Activated CD4-positive, alpha-beta T cell treated with anti-CD3 and anti-CD28 coated beads, Interleukin-2, amount 10 ng/mL, durations not matched to agents 7 days and 5 days (primary cell): ENCODE measurements around the gene HNRNPD. TPM values are rescaled to one million over a fixed set of nuclear protein-coding genes. Genes with fewer than 3 reads are reported as not detected.
"Not testable (repeated sequence)": the region's sequence is repeated elsewhere in the genome, so short reads cannot be mapped to it uniquely, and the experiment has no call there.

Source experiments
- CTCF ChIA-PET: fragments of 350-600 bp; sonication (Branson Sonifier 250); formaldehyde crosslinking; loops from one replicate; lab custom pipeline; 2021; ENCODE audit warnings: antibody characterized with exemption; lab: Charles Lee
- POLR2A ChIA-PET: fragments of 350-600 bp; sonication (Branson Sonifier 250); formaldehyde crosslinking; loops from one replicate; lab custom pipeline; 2021; ENCODE audit warnings: antibody characterized with exemption; lab: Charles Lee
- DNase-seq: peaks from one replicate; pipeline ENCODE4 v3.0.0-alpha.2; 2020
- H3K27ac Mint-ChIP-seq: one replicate; pipeline ENCODE4 v1.8.0; 2021; ENCODE audit warnings: mild to moderate bottlenecking, moderate library complexity, mixed read lengths
- H3K27me3 Mint-ChIP-seq: one replicate; pipeline ENCODE4 v1.8.0; 2021; ENCODE audit warnings: mixed read lengths
- H3K36me3 Mint-ChIP-seq: one replicate; pipeline ENCODE4 v1.8.0; 2021; ENCODE audit warnings: low read depth, mixed read lengths
- H3K4me1 Mint-ChIP-seq: one replicate; pipeline ENCODE4 v1.8.0; 2021; ENCODE audit warnings: mixed read lengths
- H3K4me3 Mint-ChIP-seq: one replicate; pipeline ENCODE4 v1.8.0; 2021; ENCODE audit warnings: mild to moderate bottlenecking, moderate library complexity, mixed read lengths
- H3K9me3 Mint-ChIP-seq: one replicate; pipeline ENCODE4 v1.8.0; 2021; ENCODE audit warnings: mixed read lengths
- total RNA-seq, 2 experiments: library from RNA; stranded (reverse); gene quantifications; one replicate each; pipeline ENCODE4 v1.2.3, GENCODE V29; 2021

HNRNPD gene
- total RNA-seq, 2 experiments from 2014 or later = 368 to 430 TPM

- DNase-seq = no peak
- H3K36me3 Mint-ChIP-seq = peaks cover 34% of the 10 kb centered on the region
- CTCF ChIA-PET = interaction anchor here (3.7 kb wide), 1 partner anchor 15 kb away, joined by 14 read pairs; no protein-coding TSS in a partner anchor
- H3K9me3 Mint-ChIP-seq = no peaks in the 10 kb centered on the region
- H3K27ac Mint-ChIP-seq = no peak overlapping the region
- H3K4me1 Mint-ChIP-seq = peaks cover 5% of the 10 kb centered on the region
- H3K27me3 Mint-ChIP-seq = no peaks in the 10 kb centered on the region
- no peak overlapping the region for H3K4me3 Mint-ChIP-seq
- POLR2A ChIA-PET = no interaction called here
Observed at GRCh38 chr4:82346126-82346525, 27.7 kb downstream of the HNRNPD start.

- Mint-ChIP-seq H3K4me1 (no peaks in the 10 kb centered on the region), H3K27ac (no peak overlapping the region), H3K4me3 (no peak overlapping the region), H3K27me3 (peaks cover 3% of the 10 kb centered on the region), H3K36me3 (peaks cover 12% of the 10 kb centered on the region), H3K9me3 (peaks cover 16% of the 10 kb centered on the region)
- POLR2A ChIA-PET = no interaction called here
- CTCF ChIA-PET = no interaction called here
- DNase-seq = no peak
Observed at GRCh38 chr4:82335043-82335442, 38.7 kb downstream of the HNRNPD start.

DNA sequence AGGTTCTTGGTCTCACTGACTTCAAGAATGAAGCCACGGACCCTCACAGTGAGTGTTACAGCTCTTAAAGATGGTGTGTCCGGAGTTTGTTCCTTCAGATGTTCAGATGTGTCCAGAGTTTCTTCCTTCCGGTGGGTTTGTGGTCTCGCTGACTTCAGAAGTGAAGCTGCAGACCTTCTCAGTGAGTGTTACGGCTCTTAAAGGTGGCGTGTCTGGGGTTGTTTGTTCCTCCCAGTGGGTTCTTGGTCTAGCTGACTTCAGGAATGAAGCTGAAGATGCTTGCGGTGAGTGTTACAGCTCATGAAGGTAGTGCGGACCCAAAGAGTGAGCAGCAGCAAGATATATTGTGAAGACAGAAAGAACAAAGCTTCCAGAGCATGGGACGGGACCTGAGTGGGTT lies 40.1 kb downstream of the HNRNPD start:
- peaks cover 13% of the 10 kb centered on the region for H3K9me3 Mint-ChIP-seq
- POLR2A ChIA-PET, H3K27ac Mint-ChIP-seq, H3K27me3 Mint-ChIP-seq, CTCF ChIA-PET, H3K4me1 Mint-ChIP-seq, H3K36me3 Mint-ChIP-seq, H3K4me3 Mint-ChIP-seq, DNase-seq: not testable (repeated sequence)

DNA sequence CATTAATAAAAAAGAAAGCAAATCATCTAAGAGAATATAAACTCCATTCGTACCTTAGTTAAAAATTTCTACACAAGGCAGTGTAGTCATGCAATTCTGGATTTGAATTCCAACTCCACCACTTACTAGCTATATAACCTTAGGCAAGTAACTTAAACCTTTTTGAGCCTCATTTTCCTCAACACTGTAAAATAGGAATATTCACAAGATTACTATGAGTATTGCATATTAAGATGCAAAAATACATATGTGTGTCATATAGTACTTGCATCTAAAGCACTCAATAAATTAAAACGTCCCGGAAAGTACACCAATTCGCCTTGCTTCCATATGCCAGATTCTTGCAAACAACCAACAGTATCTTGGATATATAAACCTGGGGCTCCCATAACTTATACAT lies 42.0 kb downstream of the HNRNPD start:
- peaks cover 6% of the 10 kb centered on the region for H3K27me3 Mint-ChIP-seq
- ChIA-PET POLR2A (interaction anchor here (0.7 kb wide), 1 partner anchor 13 kb away, joined by 4 read pairs; no protein-coding TSS in a partner anchor), CTCF (interaction anchor here (0.6 kb wide), 1 partner anchor 24 kb away, joined by 4 read pairs; no protein-coding TSS in a partner anchor)
- H3K4me1 Mint-ChIP-seq = no peaks in the 10 kb centered on the region
- no peak overlapping the region for H3K27ac Mint-ChIP-seq
- H3K9me3 Mint-ChIP-seq = peaks cover 13% of the 10 kb centered on the region
- peaks cover 2% of the 10 kb centered on the region for H3K36me3 Mint-ChIP-seq
- H3K4me3 Mint-ChIP-seq = no peak overlapping the region
- DNase-seq = no peak

DNA sequence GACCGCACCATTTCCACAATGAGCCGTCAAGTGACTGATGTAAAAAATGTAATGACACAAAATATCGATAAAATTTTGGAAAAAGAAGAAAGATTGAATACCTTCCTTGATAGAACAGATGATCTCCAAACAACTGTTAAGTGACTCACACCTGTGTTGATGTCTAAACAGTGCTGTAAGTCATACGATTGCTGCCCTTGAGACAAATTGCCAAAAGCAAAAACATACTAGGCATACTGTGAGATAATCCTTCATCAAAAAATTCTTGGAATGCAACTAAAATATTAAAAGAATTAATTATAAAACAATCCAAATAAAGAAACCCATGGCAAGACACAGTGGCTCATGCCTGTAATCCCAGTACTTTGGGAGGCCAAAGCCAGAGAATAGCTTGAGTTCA lies 53.4 kb downstream of the HNRNPD start:
- Mint-ChIP-seq H3K36me3 (no peaks in the 10 kb centered on the region), H3K4me3 (no peak overlapping the region), H3K27me3 (peaks cover 3% of the 10 kb centered on the region), H3K9me3 (peaks cover 11% of the 10 kb centered on the region), H3K27ac (no peak overlapping the region), H3K4me1 (no peaks in the 10 kb centered on the region)
- ChIA-PET POLR2A (no interaction called here), CTCF (no interaction called here)
- DNase-seq = no peak

DNA sequence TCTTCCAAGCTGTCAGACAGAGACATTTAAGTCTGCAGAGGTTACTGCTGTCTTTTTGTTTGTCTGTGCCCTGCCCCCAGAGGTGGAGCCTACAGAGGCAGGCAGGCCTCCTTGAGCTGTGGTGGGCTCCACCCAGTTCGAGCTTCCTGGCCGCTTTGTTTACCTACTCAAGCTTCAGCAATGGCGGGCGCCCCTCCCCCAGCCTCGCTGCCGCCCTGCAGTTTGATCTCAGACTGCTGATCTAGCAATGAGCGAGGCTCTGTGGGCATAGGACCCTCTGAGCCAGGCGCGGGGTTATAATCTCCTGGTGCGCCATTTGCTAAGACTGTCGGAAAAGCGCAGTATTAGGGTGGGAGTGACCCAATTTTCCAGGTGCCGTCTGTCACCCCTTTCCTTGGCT lies 70.7 kb downstream of the HNRNPD start:
- POLR2A ChIA-PET, H3K36me3 Mint-ChIP-seq, H3K9me3 Mint-ChIP-seq, H3K27ac Mint-ChIP-seq, CTCF ChIA-PET, H3K4me1 Mint-ChIP-seq, DNase-seq, H3K4me3 Mint-ChIP-seq: not testable (repeated sequence)
- peaks cover 24% of the 10 kb centered on the region for H3K27me3 Mint-ChIP-seq

Other genes starting within 250 kb of the HNRNPD start
- 100 to 1,000 TPM; 311 to 320 TPM for gene HNRNPDL, start 56.5 kb upstream of the HNRNPD start, total RNA-seq
- gene ENOPH1, start 56.6 kb upstream of the HNRNPD start, total RNA-seq = 10 to 100 TPM; 32.7 to 34.6 TPM
- gene TMEM150C, start 188.0 kb upstream of the HNRNPD start, total RNA-seq = not detected